ENCODE measurements around the gene AJAP1.

AJAP1 gene

DNA sequence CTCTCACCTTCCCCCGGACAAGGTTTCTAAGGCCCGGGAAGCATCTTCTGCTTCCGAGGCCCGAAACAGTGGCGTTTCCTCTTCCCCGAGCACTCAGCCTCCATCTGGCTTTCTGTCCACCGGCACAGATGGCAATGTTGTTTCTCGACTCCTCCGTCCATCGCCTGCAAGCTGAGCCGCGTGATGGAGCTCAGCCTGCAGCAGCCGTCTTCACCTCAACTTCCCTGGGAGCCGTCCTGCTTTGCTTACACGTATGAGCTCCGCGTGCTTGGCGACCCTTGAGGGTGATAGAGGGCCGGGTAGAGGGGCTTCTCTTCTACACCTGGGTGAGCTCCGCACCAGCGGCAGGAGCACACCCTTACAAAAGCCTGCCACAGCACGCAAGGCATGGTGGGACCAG is 80.4 kb downstream of the AJAP1 start:
- DNase-seq (ENCODE audit: low spot score), result no peak

DNA sequence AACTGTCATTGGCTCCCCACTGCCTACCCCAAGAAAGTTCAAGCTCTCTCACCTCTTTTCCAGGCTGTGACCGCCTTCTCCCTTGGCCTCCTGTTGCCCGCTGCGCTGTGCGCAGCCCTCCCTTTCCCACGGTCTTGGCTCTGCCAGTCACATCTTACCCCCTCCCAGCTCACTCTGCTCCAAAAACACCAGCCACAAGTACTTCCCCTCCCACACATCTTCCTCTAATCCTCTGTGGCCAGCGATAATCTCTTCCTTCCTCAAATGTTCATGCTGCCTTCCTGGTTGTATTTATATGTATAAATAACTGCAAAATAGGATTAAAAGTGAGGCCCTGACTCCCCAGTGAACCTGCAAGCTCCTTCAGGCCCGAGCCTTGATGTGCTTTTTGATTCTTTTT is 81.8 kb downstream of the AJAP1 start:
- no peak for DNase-seq (ENCODE audit: low spot score)

- no peak for DNase-seq (ENCODE audit: low spot score)
These were observed 87.5 kb downstream of the AJAP1 start for GRCh38 chr1:4741876-4742423.

- DNase-seq (ENCODE audit: low spot score), result no peak
These were observed 89.8 kb downstream of the AJAP1 start for GRCh38 chr1:4743978-4744750.

- no peak for DNase-seq (ENCODE audit: low spot score)
These were observed 91.2 kb downstream of the AJAP1 start for GRCh38 chr1:4745560-4745959.

DNA sequence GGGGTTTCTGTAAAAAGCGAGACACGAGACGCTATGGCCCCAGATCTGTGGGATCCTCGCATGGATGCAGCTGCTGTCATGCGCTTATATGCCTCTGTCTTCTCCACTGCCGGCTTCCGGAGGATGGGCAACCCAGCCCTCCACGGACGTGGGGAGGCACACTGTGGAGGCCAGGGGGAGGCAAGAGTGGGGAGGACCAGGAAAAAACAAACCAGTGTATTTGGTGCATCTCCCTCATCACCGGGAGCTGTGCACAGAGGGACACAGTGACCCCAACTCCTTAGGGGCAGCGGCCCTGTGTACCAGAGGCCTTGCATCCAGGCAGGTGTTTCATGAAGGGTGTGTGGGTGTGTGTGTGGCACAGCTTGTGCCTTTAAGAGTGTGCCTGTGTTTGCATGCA is 95.0 kb downstream of the AJAP1 start:
- no peak for DNase-seq (ENCODE audit: low spot score)

DNA sequence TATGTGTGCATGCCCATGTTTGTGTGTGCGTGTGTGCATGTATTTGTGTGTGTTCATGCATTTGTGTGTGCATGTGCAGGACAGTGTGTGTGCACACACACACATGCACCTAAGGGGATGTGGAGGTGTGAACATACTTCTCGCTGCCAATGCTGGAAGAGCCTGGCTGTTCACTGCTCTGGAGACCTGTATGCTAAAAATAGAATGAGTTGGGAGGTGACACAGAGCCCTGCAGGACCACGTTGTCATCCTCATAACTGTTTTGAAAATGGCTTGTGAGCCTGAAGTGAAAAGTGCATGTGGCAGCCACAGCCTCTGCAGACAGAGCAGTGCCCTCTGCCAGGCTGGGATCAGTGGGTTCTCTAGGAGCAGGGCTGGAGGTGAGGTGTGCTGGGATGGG is 95.8 kb downstream of the AJAP1 start:
- DNase-seq (ENCODE audit: low spot score), result no peak

DNA sequence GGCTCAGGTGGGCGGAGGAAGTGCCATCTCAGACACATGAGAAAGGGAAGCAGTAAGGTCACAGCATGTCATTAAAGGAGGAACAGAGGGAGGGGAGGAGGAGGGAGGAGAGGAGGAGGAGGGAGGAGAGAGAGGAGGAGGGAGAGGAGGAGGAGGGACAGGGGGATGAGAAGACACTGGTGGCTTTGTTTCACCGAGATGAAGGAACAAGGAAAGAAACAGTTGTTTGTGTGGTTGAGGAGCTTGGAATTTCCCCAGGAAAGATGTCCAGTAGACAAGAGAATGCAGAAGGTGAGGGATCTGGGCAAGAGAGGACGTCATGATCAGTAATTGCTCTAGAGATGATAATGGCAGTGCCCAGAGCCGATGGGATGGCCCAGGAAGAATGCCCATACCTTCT is 97.7 kb downstream of the AJAP1 start:
- DNase-seq (ENCODE audit: low spot score), result no peak

- DNase-seq (ENCODE audit: low spot score), result no peak
These were observed 100.4 kb downstream of the AJAP1 start for GRCh38 chr1:4754816-4755215.

GRCh38 chr1:4755301-4755845 is 101.0 kb downstream of the AJAP1 start:
- DNase-seq (ENCODE audit: low spot score), result peak; percentile 61

- DNase-seq (ENCODE audit: low spot score), result no peak
These were observed 101.6 kb downstream of the AJAP1 start for GRCh38 chr1:4755864-4756504.

GRCh38 chr1:4756851-4757580 is 102.6 kb downstream of the AJAP1 start:
- no peak for DNase-seq (ENCODE audit: low spot score)

GRCh38 chr1:4759671-4760070 is 105.3 kb downstream of the AJAP1 start:
- no peak for DNase-seq (ENCODE audit: low spot score)

DNA sequence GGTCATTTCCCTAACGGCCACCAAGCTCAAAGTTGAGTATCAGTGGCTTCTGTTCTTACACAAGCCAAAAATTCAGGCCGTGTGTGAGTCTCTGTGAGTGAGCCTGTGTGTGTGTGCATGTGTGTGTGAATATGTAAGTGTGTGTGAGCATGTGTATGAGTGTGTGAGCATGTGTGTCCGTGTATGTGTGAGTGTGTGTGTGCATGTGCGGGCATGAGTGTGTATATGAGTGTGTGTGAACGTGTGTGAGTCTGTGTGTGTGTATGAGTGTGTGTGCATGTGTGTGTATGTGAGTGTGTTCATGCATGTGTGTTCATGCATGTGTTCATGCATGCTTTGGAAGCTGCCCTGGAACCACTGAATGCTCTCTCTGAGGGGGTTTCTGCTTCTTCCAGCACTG is 105.7 kb downstream of the AJAP1 start:
- no peak for DNase-seq (ENCODE audit: low spot score)

DNA sequence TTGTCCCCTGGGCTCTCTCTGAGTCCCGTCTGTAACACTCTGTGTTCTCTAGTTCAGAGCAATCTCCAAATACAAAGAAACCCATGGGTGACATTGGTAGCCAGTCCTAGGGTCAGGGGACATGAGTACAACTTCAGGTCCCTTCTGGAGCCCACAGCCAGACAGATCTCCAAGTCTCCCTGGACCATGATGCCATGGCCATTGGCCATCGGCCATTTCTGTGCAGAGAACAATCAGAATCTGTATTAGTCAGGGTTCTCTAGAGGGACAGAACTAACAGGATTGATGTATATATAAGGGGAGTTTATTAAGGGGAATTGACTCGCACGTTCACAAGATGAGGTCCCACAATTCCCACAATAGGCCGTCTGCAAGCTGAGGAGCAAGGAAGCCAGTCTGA is 106.9 kb downstream of the AJAP1 start:
- DNase-seq (ENCODE audit: low spot score), result no peak

- DNase-seq (ENCODE audit: low spot score), result no peak
These were observed 107.7 kb downstream of the AJAP1 start for GRCh38 chr1:4762146-4762545.

DNA sequence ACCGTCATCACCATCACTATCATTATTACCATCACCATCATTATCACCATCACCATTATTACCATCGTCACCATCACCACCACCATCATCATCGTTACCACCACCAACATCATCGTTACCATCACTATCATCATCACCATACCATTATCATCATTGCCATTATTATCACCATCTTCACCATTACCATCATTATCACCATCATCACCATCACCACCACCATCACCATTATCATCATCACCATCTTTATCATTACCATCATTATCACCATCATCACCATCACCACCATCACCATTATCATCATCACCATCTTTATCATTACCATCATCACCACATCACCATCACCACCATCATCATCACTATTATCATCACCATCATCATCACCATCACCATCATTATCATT is 112.9 kb downstream of the AJAP1 start:
- DNase-seq (ENCODE audit: low spot score), result no peak

DNA sequence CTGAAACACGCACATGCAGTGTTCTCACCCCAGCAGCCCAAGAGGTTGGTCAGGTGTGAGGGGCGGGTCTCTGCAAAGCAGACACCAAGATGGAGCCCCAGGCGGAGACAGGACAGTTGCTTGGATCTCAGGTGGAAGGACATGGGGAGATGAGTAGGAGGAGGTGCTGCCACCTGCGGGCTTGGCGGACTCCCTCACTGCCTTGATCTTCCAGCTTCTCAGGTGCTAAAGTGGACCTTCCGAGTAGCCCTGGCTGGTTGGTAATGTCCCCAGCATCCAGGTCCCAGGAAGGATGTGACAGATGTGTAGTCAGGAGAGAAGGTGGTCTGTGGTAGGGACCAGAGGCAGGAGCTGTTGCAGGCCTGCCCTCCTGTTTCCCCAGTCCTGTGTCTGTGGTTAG is 114.1 kb downstream of the AJAP1 start:
- DNase-seq (ENCODE audit: low spot score), result no peak

DNA sequence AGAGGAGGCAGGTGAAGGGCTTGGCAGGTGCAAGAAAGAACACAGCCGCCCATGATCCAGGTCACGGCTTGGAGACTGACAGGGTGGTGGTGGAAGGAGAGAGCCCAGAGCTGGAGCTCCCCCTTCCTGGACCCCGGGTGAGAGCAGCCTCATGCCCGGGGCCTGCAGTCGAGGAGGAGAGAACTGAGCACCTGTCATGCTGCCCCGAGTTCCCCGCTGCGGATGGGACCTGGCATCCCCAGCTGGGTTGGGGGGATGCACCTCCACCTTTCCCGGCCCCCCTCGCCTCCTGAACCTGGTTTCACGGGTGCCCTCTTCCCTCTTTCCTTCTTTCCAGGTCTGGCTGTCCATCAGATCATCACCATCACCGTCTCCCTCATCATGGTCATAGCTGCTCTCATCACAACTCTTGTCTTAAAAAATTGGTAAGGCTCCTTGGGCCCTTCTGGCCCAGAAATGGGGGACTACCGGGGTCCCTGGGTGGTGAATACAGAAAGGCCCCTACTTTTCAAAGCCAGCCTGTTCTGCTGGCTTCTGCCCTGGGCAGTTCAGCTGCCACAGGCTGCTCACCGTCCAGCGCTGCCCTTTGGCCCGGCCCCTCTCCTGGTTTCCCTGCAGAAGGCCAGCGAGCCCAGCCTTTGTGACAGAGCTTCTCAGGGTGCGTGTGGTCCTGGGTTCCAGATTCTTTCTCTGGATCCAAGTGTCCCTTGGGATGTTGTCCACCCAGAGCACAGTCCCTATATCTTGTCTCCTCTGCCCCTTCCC is 115.3 kb downstream of the AJAP1 start:
- no peak for DNase-seq (ENCODE audit: low spot score)

GRCh38 chr1:4770713-4771112 is 116.3 kb downstream of the AJAP1 start:
- no peak for DNase-seq (ENCODE audit: low spot score)

- DNase-seq (ENCODE audit: low spot score), result no peak
These were observed 116.9 kb downstream of the AJAP1 start for GRCh38 chr1:4771267-4771666.

DNA sequence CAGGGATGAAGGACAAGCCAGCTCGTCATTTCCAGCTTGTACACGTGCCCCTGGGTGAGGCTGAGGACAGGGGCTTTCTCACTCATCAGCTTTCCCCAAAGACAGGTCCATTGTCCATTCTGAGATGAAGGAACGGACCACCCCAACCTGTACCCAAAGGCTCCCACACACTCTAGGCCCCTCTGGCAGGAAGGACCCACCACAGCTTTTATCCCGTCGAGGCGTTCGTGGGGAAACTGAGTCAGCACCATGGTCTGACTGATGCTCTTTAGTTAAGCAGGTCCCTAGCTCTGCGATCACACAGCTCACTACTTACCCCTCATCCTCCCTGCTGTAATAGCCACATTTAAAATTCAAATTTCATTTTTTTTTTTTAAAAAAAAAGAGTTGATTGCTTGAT is 117.3 kb downstream of the AJAP1 start:
- DNase-seq (ENCODE audit: low spot score), result no peak
